SK-N-SH (cell line): ENCODE measurements around the gene WASF3.

ENCODE experiments used
- CTCF ChIP-seq: fragments of 200-600 bp; sonication (generic); IDR thresholded peaks from 2 replicates; pipeline ENCODE4 v1.6.1; 2017; ENCODE audit warnings: antibody characterized with exemption, mild to moderate bottlenecking, moderate library complexity
- EP300 ChIP-seq, 2 experiments: IDR thresholded peaks; 2 replicates each; pipeline versions ENCODE4 v1.4.0 to v1.6.1; 2012; ENCODE audit warnings: borderline replicate concordance in 1 of 2, low read depth in 1 of 2, low read length in 1 of 2
- EZH2phosphoT487 ChIP-seq: fragments of 200-600 bp; sonication (generic); IDR thresholded peaks from 2 replicates; pipeline ENCODE4 v1.6.1; 2017; ENCODE audit warnings: low read depth, mixed run types, mild to moderate bottlenecking, antibody characterized with exemption, moderate library complexity, borderline replicate concordance

- TF ChIP-seq EP300 (IDR thresholded peaks at IDR 0.05; ENCODE audit: borderline replicate concordance in 1 of 2, low read depth in 1 of 2, low read length in 1 of 2) (no peak), EZH2phosphoT487 (no peak), CTCF (no peak)
Measured at GRCh38 chr13:26583662-26584061, 26.2 kb downstream of the WASF3 start.
